HG03460 (cell line): ENCODE data around the gene KCNN3.

Experiments
- ATAC-seq: cut with Tn5 transposase; IDR thresholded peaks from one replicate; pipeline ENCODE4 v1.9.1; 2021; ENCODE audit not compliant: unreplicated experiment

The KCNN3 gene

DNA sequence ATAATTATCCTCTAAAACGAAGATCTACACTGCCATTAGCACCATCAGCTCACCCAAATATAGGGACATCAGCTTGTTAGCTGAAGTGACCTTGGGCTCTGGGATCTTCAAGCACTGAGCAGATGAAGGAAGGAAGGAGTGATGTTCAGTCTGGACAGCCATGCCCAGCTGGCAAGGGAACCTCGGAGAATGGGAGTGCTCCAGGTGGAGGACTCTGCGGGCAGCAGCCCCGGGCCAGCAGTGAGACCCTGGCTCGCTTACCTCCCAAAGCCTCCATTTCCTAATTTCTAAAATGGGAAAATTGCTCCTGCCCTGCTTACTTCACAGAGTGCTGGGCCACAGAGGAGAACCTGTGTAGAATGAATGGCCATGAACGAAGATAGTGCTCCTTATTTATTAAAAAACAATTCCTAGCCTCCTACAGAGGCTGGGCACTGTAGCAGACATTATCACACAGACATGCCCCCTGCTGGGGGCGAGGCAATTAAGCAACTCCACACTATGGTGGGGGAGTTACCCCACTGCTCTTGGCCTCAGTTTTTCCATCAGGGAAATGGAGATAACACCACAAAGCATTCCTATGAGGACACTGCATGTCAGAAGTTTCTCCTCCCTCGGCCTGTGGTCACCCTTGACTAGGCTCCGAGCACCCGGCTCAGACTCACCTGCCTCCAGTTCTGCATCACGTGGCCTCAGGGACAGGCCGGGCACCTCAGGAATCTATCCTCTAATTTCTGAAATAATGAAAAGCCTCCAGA is 117.6 kb downstream of the KCNN3 start:
- ATAC-seq: no peak

GRCh38 chr1:154751690-154752089 is 118.4 kb downstream of the KCNN3 start:
- no peak for ATAC-seq

GRCh38 chr1:154750681-154751665 is 119.1 kb downstream of the KCNN3 start:
- no peak for ATAC-seq

DNA sequence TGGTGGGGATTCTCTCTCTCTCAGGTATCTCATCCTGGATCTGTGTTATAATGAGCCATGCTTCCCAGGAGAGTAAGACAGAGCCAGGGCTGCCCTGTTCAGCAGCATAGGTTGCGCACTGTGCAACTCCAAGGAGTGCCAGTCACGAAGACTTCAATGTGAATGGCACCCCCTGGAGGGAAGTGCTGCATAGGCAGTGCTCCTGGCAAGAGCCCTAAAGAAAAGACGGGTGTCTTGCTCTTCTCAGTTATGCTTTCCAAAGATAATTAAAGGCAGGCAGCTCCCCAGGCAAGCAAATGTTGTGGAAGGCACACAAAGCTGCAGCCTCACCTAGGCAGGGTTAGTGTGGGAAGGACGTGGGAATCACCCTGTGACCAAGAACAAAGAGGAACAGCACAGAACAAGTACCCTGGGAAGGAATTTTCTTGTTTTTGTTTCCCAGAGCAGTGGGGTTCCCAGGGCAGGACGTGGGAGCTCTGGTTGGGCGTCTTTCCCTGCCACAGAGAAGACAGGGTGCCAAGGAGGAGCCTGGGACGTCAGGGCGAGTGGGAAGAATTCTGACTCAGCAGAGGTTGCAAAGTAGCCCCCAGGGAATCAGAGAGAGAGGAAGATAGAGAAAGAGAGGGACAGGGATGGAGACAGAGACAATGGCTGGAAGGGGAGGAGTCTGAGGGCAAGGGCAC is 120.9 kb downstream of the KCNN3 start:
- ATAC-seq: no peak

DNA sequence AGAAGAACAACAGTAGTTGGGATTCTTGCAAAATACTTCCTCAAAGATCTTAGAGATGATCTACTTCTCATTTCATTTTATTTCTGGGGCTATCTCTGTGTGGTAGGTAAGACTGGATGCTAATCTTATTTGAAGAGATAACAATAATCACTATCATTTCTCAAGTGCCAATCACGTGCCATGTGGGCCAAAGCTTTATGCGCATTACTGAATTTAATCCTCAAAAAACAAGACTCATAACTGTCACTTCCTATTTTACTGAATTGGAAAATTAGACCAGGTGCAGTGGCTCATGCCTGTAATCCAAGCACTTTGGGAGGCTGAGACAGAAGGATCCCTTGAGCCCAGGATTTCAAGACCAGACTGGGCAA is 121.7 kb downstream of the KCNN3 start:
- ATAC-seq: no peak

GRCh38 chr1:154747740-154748404 is 122.2 kb downstream of the KCNN3 start:
- peak; percentile 84 for ATAC-seq

DNA sequence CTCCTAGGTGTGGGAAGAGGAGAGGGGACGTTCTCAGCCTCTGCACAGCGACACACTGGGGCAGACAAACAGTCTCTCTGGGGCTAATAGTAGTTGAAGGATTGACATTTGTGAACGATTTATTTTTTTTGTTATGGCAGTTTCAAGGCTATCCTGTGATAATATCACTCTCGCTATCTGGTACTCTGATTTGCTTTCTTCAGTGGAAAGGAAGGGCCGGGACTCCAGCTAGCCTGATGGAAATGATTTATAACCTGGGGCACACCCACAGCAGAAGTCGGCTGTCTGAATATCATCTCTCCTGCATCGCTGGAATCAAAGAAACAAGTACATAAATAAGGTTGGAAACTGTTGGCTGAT is 122.7 kb downstream of the KCNN3 start:
- ATAC-seq: no peak

DNA sequence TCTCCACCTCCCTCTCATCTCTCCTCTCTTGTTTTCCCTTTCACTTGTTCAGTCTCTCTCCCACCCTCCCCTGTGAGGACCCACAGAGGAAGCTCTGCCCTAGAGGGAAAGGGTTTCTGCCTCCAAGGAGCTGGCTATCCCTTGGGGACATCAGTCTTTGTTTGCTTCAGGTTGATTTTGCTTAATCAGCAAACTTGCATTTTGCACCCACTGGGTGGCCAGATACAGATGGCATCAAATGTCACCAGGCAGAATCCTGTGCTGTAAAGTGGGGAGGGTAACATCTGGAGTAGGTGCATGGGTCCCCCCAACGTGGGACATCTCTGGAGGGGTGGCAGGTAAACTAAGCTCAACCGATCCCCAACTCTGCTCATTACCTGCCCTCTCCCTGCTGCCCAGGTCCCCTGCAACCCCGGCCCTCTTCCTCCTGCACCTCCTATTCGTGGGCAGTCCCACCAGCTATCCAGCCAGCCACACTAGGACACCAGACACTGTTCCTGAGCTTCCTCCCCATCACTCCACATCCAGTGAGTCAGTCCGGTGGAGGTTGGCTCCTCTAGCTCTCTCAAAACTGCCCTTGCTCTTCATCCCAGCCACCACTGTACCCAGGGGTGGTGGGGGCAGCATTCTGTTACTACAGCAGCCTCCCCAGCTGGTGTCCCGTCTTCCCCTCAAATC is 123.3 kb downstream of the KCNN3 start:
- ATAC-seq: no peak

DNA sequence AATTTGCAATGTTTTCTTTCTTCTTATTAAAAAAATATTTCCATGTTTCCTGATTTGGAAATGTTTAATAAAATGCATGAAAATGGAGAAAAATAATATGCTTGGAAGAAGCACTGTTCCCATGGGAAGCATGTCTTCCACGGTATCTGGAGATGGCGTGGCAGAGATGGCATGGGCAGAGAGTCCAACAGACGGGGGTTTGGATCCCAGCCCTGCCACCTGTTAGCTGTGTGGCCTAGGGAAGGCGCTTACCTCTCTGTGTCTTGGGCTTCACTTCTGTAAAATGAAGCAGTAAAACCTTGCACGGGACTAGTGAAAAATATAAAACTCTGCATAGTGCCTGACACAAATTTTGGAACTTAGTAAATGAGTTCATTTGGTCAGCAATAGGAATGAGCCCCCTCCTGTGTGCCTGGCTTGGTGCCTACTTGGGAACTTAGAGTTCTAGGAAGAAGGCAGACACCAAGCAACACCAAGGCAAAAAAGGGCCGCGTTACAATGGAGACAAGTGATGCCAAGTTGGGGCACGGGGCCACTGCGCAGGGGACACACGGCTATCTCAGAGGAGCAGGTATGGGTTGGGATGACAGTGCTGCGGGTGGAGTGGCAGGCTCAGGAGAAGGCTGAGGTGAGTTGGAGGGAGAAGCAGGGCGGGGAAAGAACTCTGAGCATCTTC is 124.2 kb downstream of the KCNN3 start:
- no peak for ATAC-seq

DNA sequence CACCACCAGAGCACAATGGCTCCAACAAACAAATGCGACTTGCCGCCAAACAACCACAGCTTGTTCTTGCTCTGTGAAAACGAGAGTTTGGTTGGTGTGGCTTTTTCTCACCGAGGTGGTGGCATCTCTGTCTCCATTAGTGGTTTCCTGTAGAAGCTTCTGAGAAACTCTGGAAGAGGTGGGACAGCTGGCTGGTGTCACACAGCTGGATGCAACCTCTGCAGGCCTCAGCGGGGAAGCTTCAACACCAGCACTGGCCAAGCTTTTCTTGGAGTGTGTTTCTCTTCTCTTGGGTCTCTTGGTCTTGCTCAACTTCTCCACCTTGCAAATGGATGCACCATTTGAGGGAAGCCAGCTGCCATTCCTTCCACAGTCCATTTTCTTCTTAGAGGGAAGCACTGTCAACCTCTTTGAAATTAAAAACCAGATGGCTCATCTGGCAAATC is 124.8 kb downstream of the KCNN3 start:
- ATAC-seq: no peak

DNA sequence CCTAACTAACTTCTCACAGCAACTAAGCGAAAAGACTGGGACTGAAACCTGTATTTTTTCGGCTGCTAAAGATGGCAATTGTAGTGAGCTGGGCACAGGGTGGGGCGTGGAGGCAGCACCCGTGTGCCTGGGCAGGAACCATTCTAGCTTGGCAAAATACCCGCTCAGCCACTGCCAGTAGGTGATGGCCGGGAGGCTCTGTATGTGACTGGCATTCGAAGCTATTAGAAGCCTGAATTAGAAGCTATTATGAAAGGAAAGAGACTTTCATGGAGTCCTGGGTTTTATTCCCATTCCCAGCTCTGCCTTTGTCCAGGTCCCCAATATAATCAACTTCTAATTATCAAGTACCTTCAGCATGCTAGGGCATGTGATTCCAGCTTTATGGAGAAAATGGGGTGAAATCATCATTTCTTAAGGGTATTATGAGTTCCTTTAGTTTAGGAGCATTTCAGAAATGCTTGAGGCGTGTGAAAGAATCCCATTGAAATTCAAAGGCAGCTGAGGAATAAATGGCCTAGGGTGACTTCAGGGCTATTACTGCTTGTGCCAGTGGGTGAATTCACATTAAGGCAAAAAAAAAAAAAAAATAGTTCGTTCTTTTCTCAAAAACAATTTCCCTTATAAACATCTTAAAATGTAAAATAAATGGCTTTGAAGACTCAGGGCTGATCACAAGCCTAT is 125.6 kb downstream of the KCNN3 start:
- ATAC-seq: no peak

DNA sequence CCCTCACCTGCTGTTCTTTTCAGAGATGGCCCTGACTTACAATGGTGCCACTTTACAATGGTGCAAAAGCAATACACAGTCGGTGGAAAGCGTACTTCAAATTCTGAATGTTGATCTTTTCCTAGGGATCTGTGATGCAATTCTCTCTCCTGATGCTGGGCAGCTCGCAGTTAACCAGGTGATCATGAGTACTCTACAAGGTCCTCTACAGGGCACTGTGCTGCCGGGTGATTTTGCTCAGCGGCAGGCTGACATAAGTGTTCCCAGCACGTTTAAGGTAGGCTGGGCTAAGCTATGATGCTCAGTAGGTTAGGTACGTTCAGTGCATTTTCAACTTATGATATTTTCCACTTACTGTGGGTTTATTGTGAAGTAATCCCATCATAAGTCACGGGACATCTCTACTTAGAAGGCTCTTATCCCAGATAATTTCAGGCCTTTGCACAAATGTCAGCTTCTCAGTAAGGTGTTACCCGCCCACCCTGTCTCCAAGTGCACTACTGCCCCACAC is 126.5 kb downstream of the KCNN3 start:
- ATAC-seq: no peak

GRCh38 chr1:154742606-154743005 is 127.5 kb downstream of the KCNN3 start:
- no peak for ATAC-seq

- ATAC-seq: no peak
Measured at GRCh38 chr1:154741741-154742495, 128.2 kb downstream of the KCNN3 start.

DNA sequence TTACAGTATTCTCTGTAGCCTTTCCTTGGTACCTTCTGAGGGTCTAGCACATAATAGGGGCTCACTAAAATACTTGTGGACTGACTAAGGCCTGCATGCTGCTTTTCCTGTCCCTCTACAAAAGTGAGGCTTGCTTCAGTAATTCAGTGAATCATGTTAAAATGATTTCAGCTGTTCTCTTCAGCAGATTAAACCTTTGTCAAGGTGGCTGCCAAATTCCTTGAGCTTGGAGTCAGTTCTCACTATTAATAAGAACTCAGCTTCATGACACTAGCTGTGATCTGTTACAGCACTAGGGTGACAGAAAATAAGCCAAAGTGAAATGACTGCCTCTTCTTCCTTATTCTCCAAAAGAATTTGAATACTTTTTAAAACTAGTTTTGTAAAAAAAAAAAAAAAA is 128.8 kb downstream of the KCNN3 start:
- ATAC-seq: no peak

DNA sequence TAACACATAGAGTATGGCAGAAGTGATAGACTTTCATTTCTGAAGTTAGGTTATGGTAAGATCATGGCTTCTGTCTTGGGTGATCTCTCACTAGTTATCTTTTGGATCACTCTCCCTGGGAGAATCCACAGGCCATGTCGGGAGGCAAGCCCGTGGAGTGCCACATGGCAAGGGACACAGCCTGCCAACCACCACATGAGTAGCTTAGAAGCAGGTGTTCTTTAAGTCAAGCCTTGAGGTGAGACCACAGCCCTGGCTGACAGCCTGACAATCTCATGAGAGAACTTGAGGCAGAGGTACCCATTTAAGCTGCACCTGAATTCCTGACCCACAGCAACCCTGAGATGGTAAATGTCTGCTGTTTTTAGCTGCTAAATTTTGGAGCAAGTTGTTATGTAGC is 130.4 kb downstream of the KCNN3 start:
- no peak for ATAC-seq

DNA sequence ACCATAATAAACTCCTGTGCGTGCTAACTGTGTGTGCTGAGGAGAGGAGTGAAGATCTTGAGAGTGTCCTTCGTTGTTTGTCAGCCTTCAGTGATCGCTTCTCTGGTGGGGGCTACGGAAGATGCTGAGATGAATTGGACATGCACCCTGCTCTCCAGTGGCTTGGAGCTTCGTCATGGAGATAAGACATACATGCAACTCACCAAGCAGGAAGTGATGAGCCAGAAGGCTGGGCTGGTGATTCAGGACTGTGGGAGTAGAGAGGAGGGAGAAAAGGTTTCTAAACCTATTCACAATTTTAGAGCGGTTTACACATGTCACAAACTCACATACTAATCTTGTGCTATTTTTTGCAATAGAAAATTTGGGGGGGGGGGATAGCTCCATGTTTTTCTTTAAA is 133.2 kb downstream of the KCNN3 start:
- ATAC-seq: no peak

DNA sequence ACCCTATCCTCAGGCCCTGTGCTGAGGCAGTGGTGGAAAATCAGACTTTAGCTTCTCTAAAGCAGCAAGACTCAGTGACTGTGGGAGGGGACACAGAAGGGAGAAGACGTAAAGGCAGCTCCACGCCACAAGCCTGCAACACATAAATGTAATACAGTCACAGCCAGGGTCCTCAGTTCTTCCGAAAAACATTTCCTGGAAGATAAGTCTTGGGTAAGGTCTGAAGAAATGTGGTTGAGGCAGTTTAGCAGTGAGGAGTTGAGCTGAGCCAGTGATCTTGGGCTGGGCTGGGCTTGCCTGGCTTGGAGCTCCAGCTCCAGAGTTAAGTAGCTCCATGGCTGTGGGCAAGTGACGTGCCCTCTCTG is 134.3 kb downstream of the KCNN3 start:
- ATAC-seq: no peak
